Measurements from ENCODE around the gene CTNND2. TPM values are rescaled to one million over a fixed set of nuclear protein-coding genes. Genes with fewer than 3 reads are reported as not detected.
A peak's percentile ranks its signal among the peaks of the same experiment; 100 is the strongest.

Gene CTNND2
- total RNA-seq, 1 donor from 2014 or later: 6.9 TPM

- no peak overlapping the region for H3K27ac ChIP-seq
- intact Hi-C loops (cut with DNase I): no loop called here
- DNase-seq (no peak), ATAC-seq (no peak)
- no peak overlapping the region for H3K4me3 ChIP-seq
- no peak for TF ChIP-seq CTCF (IDR thresholded peaks at IDR 0.05)
- no peaks in the 10 kb centered on the region for H3K36me3 ChIP-seq
- no peaks in the 10 kb centered on the region for H3K4me1 ChIP-seq
- H3K9me3 ChIP-seq: no peaks in the 10 kb centered on the region
- no peaks in the 10 kb centered on the region for H3K27me3 ChIP-seq
Measured at GRCh38 chr5:11793396-11793795, 110.8 kb downstream of the CTNND2 start.

DNA sequence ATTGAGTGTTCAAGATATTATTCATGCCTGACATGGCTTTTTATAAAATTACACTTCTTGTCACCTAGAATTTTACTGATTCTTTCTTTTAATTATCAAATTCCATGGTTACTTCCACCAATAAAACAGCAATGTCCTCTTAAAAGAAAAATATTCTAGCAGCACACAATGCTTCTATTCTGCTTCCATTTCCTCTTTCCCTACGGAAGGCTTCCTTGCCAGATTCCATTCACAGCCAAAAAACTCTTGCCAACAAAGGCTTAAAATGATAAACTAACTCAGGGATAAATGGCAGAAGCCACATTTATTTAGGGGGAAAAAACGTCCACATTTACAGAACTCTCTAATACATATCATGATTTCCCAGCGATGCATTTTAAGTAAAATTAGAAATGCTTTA lies 111.6 kb downstream of the CTNND2 start:
- intact Hi-C loops (cut with DNase I): no loop called here
- no peak for ATAC-seq
- TF ChIP-seq CTCF (IDR thresholded peaks at IDR 0.05): no peak

DNA sequence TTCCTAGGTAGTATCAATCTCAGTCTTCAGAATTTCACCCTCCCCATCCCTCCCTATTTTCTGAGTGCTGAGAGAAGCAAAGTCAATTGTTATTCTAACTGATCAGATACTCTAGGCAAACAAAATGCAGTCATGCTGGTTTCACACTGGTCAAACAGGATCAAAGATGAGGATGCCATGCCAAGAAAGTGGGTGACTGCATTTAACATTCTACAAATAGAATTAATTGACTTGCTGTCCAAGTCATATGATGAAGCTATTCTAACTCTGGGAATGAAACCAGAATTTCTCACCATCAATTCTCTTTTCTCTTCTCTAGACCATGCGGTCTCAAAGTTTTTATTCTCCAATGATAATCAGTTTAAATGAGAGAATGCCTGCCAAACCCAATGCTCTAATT lies 112.5 kb downstream of the CTNND2 start:
- ATAC-seq (no peak), DNase-seq (no peak)
- no peaks in the 10 kb centered on the region for H3K9me3 ChIP-seq
- H3K27ac ChIP-seq: no peak overlapping the region
- no peaks in the 10 kb centered on the region for H3K4me1 ChIP-seq
- intact Hi-C loops (cut with DNase I): no loop called here
- no peak overlapping the region for H3K4me3 ChIP-seq
- H3K36me3 ChIP-seq: no peaks in the 10 kb centered on the region
- TF ChIP-seq CTCF (IDR thresholded peaks at IDR 0.05): no peak
- H3K27me3 ChIP-seq: no peaks in the 10 kb centered on the region

More for the DNA sequence above, 111.6 kb downstream of the CTNND2 start:
- Histone ChIP-seq H3K36me3 (no peaks in the 10 kb centered on the region), H3K27me3 (no peaks in the 10 kb centered on the region), H3K27ac (no peak overlapping the region), H3K4me1 (no peaks in the 10 kb centered on the region), H3K4me3 (no peak overlapping the region), H3K9me3 (no peaks in the 10 kb centered on the region)
- no peak for DNase-seq

GRCh38 chr5:11790201-11790600 lies 114.0 kb downstream of the CTNND2 start:
- Histone ChIP-seq H3K27me3 (no peaks in the 10 kb centered on the region), H3K36me3 (no peaks in the 10 kb centered on the region), H3K4me1 (no peaks in the 10 kb centered on the region), H3K9me3 (no peaks in the 10 kb centered on the region), H3K4me3 (no peak overlapping the region), H3K27ac (no peak overlapping the region)
- intact Hi-C loops (cut with DNase I): no loop called here
- TF ChIP-seq CTCF (IDR thresholded peaks at IDR 0.05): no peak
- ATAC-seq: no peak
- DNase-seq: no peak

DNA sequence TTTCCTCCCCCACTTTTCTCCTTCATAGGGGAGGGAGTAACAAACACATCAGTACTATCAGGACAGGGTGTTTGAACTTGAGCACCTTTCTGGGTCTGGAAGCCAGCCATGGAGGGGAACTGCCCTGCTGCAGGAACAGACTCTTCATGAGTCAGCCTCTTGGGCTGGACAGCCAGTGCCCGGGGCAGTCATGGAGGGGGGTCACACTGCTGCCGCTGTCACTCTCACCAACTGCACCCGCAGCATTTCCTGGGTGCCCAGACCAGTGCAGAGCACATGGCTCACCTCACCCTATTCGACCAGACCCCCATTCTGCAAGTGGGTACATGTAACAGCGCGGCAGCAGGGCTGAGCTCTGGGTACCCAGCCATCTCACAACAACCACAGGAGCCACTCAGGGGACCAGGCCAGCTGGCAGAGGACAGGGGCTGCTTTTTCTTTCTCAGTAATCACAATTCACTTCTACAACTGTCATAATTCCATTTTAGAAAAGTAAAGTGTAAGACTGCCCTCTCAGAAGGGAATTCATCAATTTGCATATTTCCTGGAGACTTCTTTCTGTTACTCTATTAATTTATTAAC lies 118.4 kb downstream of the CTNND2 start:
- no peaks in the 10 kb centered on the region for H3K27me3 ChIP-seq
- no peaks in the 10 kb centered on the region for H3K4me1 ChIP-seq
- ATAC-seq (peak; percentile 49), DNase-seq (no peak)
- no peaks in the 10 kb centered on the region for H3K36me3 ChIP-seq
- TF ChIP-seq CTCF (IDR thresholded peaks at IDR 0.05): no peak
- intact Hi-C loops (cut with DNase I): no loop called here
- no peaks in the 10 kb centered on the region for H3K9me3 ChIP-seq
- no peak overlapping the region for H3K4me3 ChIP-seq
- H3K27ac ChIP-seq: no peak overlapping the region
